Tibial nerve (tissue), 4 donors: Measurements from ENCODE around the gene RANBP17. TPM values are rescaled to one million over a fixed set of nuclear protein-coding genes. Genes with fewer than 3 reads are reported as not detected.
"Not testable (repeated sequence)": the region's sequence is repeated elsewhere in the genome, so short reads cannot be mapped to it uniquely, and the experiment has no call there.

ENCODE experiments used
- DNase-seq, 2 donors: peaks; one replicate each; pipeline ENCODE4 v3.0.0-alpha.2; 2019; ENCODE audit warnings: low spot score in 2 of 2
- H3K27ac ChIP-seq, 4 donors: fragments of 200-600 bp; sonication (generic) in 3 of 4; one replicate each; pipeline ENCODE4 v1.5.1; 2017 to 2019; ENCODE audit warnings: mild to moderate bottlenecking in 1 of 4
- H3K27me3 ChIP-seq, 2 donors: fragments of 200-600 bp; sonication (generic) in 1 of 2; one replicate each; pipeline versions ENCODE4 v1.5.1 to v1.6.0; 2017 to 2019
- H3K36me3 ChIP-seq, 3 donors: fragments of 200-600 bp; sonication (generic); one replicate each; pipeline ENCODE4 v1.5.1; 2018 to 2019
- H3K4me1 ChIP-seq, 4 donors: fragments of 200-600 bp; sonication (generic) in 3 of 4; one replicate each; pipeline ENCODE4 v1.5.1; 2017 to 2019
- H3K4me3 ChIP-seq, 4 donors: fragments of 200-600 bp; sonication (generic) in 3 of 4; one replicate each; pipeline ENCODE4 v1.5.1; 2017 to 2019; ENCODE audit warnings: mild to moderate bottlenecking in 1 of 4, moderate library complexity in 1 of 4
- H3K9me3 ChIP-seq, 4 donors: fragments of 200-600 bp; sonication (generic) in 3 of 4; one replicate each; pipeline ENCODE4 v1.5.1; 2017 to 2019
- CTCF ChIP-seq, 5 experiments: fragments of 200-600 bp in 3 of 5; fragments of 450-650 bp in 2 of 5; sonication (generic) in 3 of 5; IDR thresholded peaks; one replicate each; pipeline ENCODE4 v1.5.1; 2016 to 2019; ENCODE audit warnings: antibody characterized with exemption in 5 of 5, mild to moderate bottlenecking in 3 of 5, moderate library complexity in 2 of 5
- EP300 ChIP-seq, 2 donors: sonication (generic); formaldehyde crosslinking; IDR thresholded peaks; one replicate each; pipeline ENCODE4 v1.6.1; 2017; ENCODE audit warnings: antibody characterized with exemption in 2 of 2, mild to moderate bottlenecking in 1 of 2
- POLR2A ChIP-seq, 2 donors: fragments of 450-650 bp; IDR thresholded peaks; one replicate each; pipeline ENCODE4 v1.6.1; 2017; ENCODE audit warnings: antibody characterized with exemption in 2 of 2, mild to moderate bottlenecking in 2 of 2, moderate library complexity in 2 of 2
- WGBS, 2 donors: methylation state at CpG; one replicate each; pipeline ENCODE4 v1.1.5; 2018; 5-methylcytosine and 5-hydroxymethylcytosine counted together
- total RNA-seq, 4 donors: library from RNA; depleted of rRNA; stranded (reverse); fragments of >200 nt; gene quantifications; one replicate each; pipeline ENCODE4 v1.1.0, GENCODE V29; 2016

The RANBP17 gene
- total RNA-seq, 4 donors from 2014 or later = 10.8 to 34.5 (median 17.6) TPM

GRCh38 chr5:170960567-170960966 lies 98.7 kb downstream of the RANBP17 start:
- TF ChIP-seq CTCF (IDR thresholded peaks at IDR 0.05) = no peak
- no peak for TF ChIP-seq POLR2A (IDR thresholded peaks at IDR 0.05)
- TF ChIP-seq EP300 (IDR thresholded peaks at IDR 0.05) = no peak
- Histone ChIP-seq H3K27ac (no peak overlapping the region), H3K27me3 (no peaks in the 10 kb centered on the region), H3K36me3 (no peaks in the 10 kb centered on the region), H3K4me3 (no peak overlapping the region), H3K4me1 (no peaks in the 10 kb centered on the region), H3K9me3 (no peaks in the 10 kb centered on the region)
- DNase-seq = no peak
- WGBS, 2 donors = 34 to 51% methylated on average over 3 of the region's 3 CpGs

GRCh38 chr5:170963521-170963920 lies 101.7 kb downstream of the RANBP17 start:
- TF ChIP-seq CTCF (IDR thresholded peaks at IDR 0.05) = no peak
- no peak for TF ChIP-seq EP300 (IDR thresholded peaks at IDR 0.05)
- TF ChIP-seq POLR2A (IDR thresholded peaks at IDR 0.05) = no peak
- Histone ChIP-seq H3K27ac (no peak overlapping the region), H3K27me3 (no peaks in the 10 kb centered on the region), H3K4me3 (no peak overlapping the region), H3K36me3 (no peaks in the 10 kb centered on the region), H3K9me3 (no peaks in the 10 kb centered on the region), H3K4me1 (no peaks in the 10 kb centered on the region)
- 64 to 86% methylated on average over 5 of the region's 5 CpGs for WGBS, 2 donors
- no peak for DNase-seq

GRCh38 chr5:170974461-170974860 lies 112.6 kb downstream of the RANBP17 start:
- Histone ChIP-seq H3K27ac (no peak overlapping the region), H3K4me1 (no peaks in the 10 kb centered on the region), H3K9me3 (peaks cover 0 to 2% (median 0%) of the 10 kb centered on the region in 4 donors), H3K4me3 (no peak overlapping the region), H3K27me3 (no peaks in the 10 kb centered on the region), H3K36me3 (no peaks in the 10 kb centered on the region)
- TF ChIP-seq POLR2A (IDR thresholded peaks at IDR 0.05) (no peak), EP300 (IDR thresholded peaks at IDR 0.05) (no peak), CTCF (IDR thresholded peaks at IDR 0.05) (no peak)
- DNase-seq = no peak

GRCh38 chr5:170980261-170980660 lies 118.4 kb downstream of the RANBP17 start:
- H3K4me1 ChIP-seq, H3K36me3 ChIP-seq, DNase-seq, H3K4me3 ChIP-seq, H3K27ac ChIP-seq, H3K27me3 ChIP-seq: not testable (repeated sequence)
- H3K9me3 ChIP-seq = peaks cover 0 to 14% (median 0%) of the 10 kb centered on the region in 4 donors
- 95 to 100% methylated on average over 2 of the region's 2 CpGs for WGBS, 2 donors

- Histone ChIP-seq H3K36me3 (no peaks in the 10 kb centered on the region), H3K9me3 (peaks cover 0 to 4% (median 0%) of the 10 kb centered on the region in 4 donors), H3K4me3 (no peak overlapping the region), H3K27ac (no peak overlapping the region), H3K4me1 (no peaks in the 10 kb centered on the region), H3K27me3 (no peaks in the 10 kb centered on the region)
- no peak for TF ChIP-seq EP300 (IDR thresholded peaks at IDR 0.05)
- no peak for TF ChIP-seq CTCF (IDR thresholded peaks at IDR 0.05)
- no peak for TF ChIP-seq POLR2A (IDR thresholded peaks at IDR 0.05)
- WGBS, 2 donors = 49 to 61% methylated on average over 1 of the region's 1 CpG
- no peak for DNase-seq
Measured at GRCh38 chr5:170985486-170985885, 123.7 kb downstream of the RANBP17 start.

GRCh38 chr5:170986598-170986997 lies 124.8 kb downstream of the RANBP17 start:
- H3K9me3 ChIP-seq = no peaks in the 10 kb centered on the region
- 1 to 88% methylated on average over 1 of the region's 1 CpG for WGBS, 2 donors
- no peaks in the 10 kb centered on the region for H3K4me1 ChIP-seq

More at GRCh38 chr5:170986598-170986997, 124.8 kb downstream of the RANBP17 start:
- no peak for DNase-seq
- no peaks in the 10 kb centered on the region for H3K27me3 ChIP-seq
- no peaks in the 10 kb centered on the region for H3K36me3 ChIP-seq
- H3K27ac ChIP-seq = no peak overlapping the region
- no peak overlapping the region for H3K4me3 ChIP-seq
- TF ChIP-seq CTCF (IDR thresholded peaks at IDR 0.05) (no peak), POLR2A (IDR thresholded peaks at IDR 0.05) (no peak), EP300 (IDR thresholded peaks at IDR 0.05) (no peak)
